SK-N-SH (cell line): Measurements from ENCODE around the gene FCRL4. TPM values are rescaled to one million over a fixed set of nuclear protein-coding genes. Genes with fewer than 3 reads are reported as not detected.

Experiments
- CTCF ChIA-PET: fragments of 300-600, 350-600 bp; formaldehyde crosslinking; extraction: SDS; loops from one replicate; lab custom pipeline; 2021; lab: Yijun Ruan, JAX
- POLR2A ChIA-PET: fragments of 350-600 bp; sonication (Branson Sonifier 250); formaldehyde crosslinking; extraction: SDS; loops from one replicate; lab custom pipeline; 2020; ENCODE audit warnings: antibody characterized with exemption, inconsistent platforms; lab: Yijun Ruan, JAX
- DNase-seq: peaks from one replicate; pipeline ENCODE4 v3.0.0; 2012
- H2AFZ ChIP-seq: fragments of 200-600 bp; sonication (generic); 2 replicates; pipeline ENCODE4 v1.8.1; 2016; ENCODE audit warnings: antibody characterized with exemption, mild to moderate bottlenecking, low read depth
- H3F3A ChIP-seq: fragments of 200-600 bp; sonication (generic); replicated peaks from 2 replicates; pipeline ENCODE3; 2016; ENCODE audit warnings: antibody characterized with exemption, mild to moderate bottlenecking; ENCODE audit not compliant: insufficient read depth
- H3K27ac ChIP-seq, 2 experiments: fragments of 200-500 bp in 1 of 2; fragments of 200-600 bp in 1 of 2; sonication (Bioruptor generic) in 1 of 2; sonication (generic), shearing (Covaris generic) in 1 of 2; 2 replicates each; pipeline versions ENCODE4 v1.5.1 to v1.6.1; 2014 to 2016; ENCODE audit warnings: low read depth in 2 of 2, inconsistent platforms in 1 of 2, low read length in 1 of 2, mild to moderate bottlenecking in 1 of 2, mixed read lengths in 1 of 2
- H3K27me3 ChIP-seq: fragments of 200-600 bp; sonication (generic), shearing (Covaris generic); 2 replicates; pipeline ENCODE4 v1.6.1; 2016; ENCODE audit warnings: mixed run types; ENCODE audit not compliant: insufficient read depth
- H3K36me3 ChIP-seq, 2 experiments: fragments of 200-500 bp in 1 of 2; fragments of 200-600 bp in 1 of 2; sonication (Bioruptor generic) in 1 of 2; sonication (generic) in 1 of 2; replicated peaks in 1 of 2; 2 replicates each; pipeline versions ENCODE3 to v1.5.1; 2014 to 2016; ENCODE audit warnings: low read length in 1 of 2, mild to moderate bottlenecking in 1 of 2; ENCODE audit not compliant: insufficient read depth in 2 of 2, control insufficient read depth in 1 of 2
- H3K4me1 ChIP-seq, 2 experiments: fragments of 200-500 bp in 1 of 2; fragments of 200-600 bp in 1 of 2; sonication (Bioruptor generic) in 1 of 2; sonication (generic), shearing (Covaris generic) in 1 of 2; 2 replicates each; pipeline versions ENCODE4 v1.5.1 to v1.6.1; 2014 to 2016; ENCODE audit warnings: low read depth in 1 of 2, low read length in 1 of 2, mixed run types in 1 of 2; ENCODE audit not compliant: insufficient read depth in 2 of 2, control insufficient read depth in 1 of 2
- H3K4me2 ChIP-seq: fragments of 200-600 bp; sonication (generic), shearing (Covaris generic); 2 replicates; pipeline ENCODE4 v1.6.1; 2017; ENCODE audit warnings: mixed run types
- H3K4me3 ChIP-seq, 2 experiments: fragments of 200-500 bp in 1 of 2; fragments of 200-600 bp in 1 of 2; sonication (Bioruptor generic) in 1 of 2; sonication (generic), shearing (Covaris generic) in 1 of 2; 2 replicates each; pipeline versions ENCODE4 v1.5.1 to v1.8.1; 2014 to 2016; ENCODE audit warnings: low read depth in 2 of 2, inconsistent platforms in 1 of 2, low read length in 1 of 2, mild to moderate bottlenecking in 1 of 2, mixed read lengths in 1 of 2, moderate library complexity in 1 of 2
- H3K79me2 ChIP-seq: fragments of 200-600 bp; sonication (generic); 2 replicates; pipeline ENCODE4 v1.8.1; 2017; ENCODE audit warnings: mild to moderate bottlenecking; ENCODE audit not compliant: insufficient read depth
- H3K9ac ChIP-seq: fragments of 200-600 bp; sonication (generic); 2 replicates; pipeline ENCODE4 v1.6.1; 2017; ENCODE audit warnings: mixed run types
- H3K9me2 ChIP-seq: fragments of 200-600 bp; sonication (generic); 2 replicates; pipeline ENCODE4 v1.6.1; 2017; ENCODE audit warnings: mixed run types
- H3K9me3 ChIP-seq: fragments of 200-600 bp; sonication (generic); 2 replicates; pipeline ENCODE4 v1.6.1; 2017; ENCODE audit warnings: mixed run types, mild to moderate bottlenecking, moderate library complexity
- H4K20me1 ChIP-seq: fragments of 200-600 bp; sonication (generic); 2 replicates; pipeline ENCODE4 v1.6.1; 2017; ENCODE audit warnings: mild to moderate bottlenecking, mixed run types; ENCODE audit not compliant: insufficient read depth
- EP300 ChIP-seq, 2 experiments: IDR thresholded peaks; 2 replicates each; pipeline versions ENCODE4 v1.4.0 to v1.6.1; 2012; ENCODE audit warnings: borderline replicate concordance in 1 of 2, low read depth in 1 of 2, low read length in 1 of 2
- FOSL2 ChIP-seq: IDR thresholded peaks from 2 replicates; pipeline ENCODE4 v1.4.0; 2012; ENCODE audit warnings: low read depth, mild to moderate bottlenecking, moderate library complexity, borderline replicate concordance
- FOXJ3 ChIP-seq: sonication (generic); formaldehyde crosslinking; IDR thresholded peaks from 2 replicates; pipeline ENCODE4 v1.5.1; 2020; ENCODE audit warnings: mild to moderate bottlenecking, missing genetic modification reagents
- FOXM1 ChIP-seq: IDR thresholded peaks from 2 replicates; pipeline ENCODE4 v1.4.0; 2012; ENCODE audit warnings: low read depth, mild to moderate bottlenecking
- GABPA ChIP-seq: IDR thresholded peaks from 2 replicates; pipeline ENCODE4 v1.4.0; 2012; ENCODE audit warnings: low read depth, mild to moderate bottlenecking
- GATA2 ChIP-seq: sonication (generic); formaldehyde crosslinking; IDR thresholded peaks from 2 replicates; pipeline ENCODE4 v1.5.0; 2020; ENCODE audit warnings: mild to moderate bottlenecking, missing genetic modification reagents
- JUND ChIP-seq: IDR thresholded peaks from 2 replicates; pipeline ENCODE4 v1.4.0; 2012
- MEF2A ChIP-seq: IDR thresholded peaks from 2 replicates; pipeline ENCODE4 v1.4.0; 2012; ENCODE audit warnings: low read depth, borderline replicate concordance
- MXI1 ChIP-seq: IDR thresholded peaks from 2 replicates; pipeline ENCODE4 v1.6.1; 2012; ENCODE audit warnings: mild to moderate bottlenecking, low read depth, low read length, improper control_type of control experiment
- NFIC ChIP-seq: IDR thresholded peaks from 2 replicates; pipeline ENCODE4 v1.4.0; 2012; ENCODE audit warnings: borderline replicate concordance
- POLR2AphosphoS5 ChIP-seq: IDR thresholded peaks from 2 replicates; pipeline ENCODE4 v1.6.1; 2012; ENCODE audit warnings: low read depth, low read length
- RXRA ChIP-seq: IDR thresholded peaks from 2 replicates; pipeline ENCODE4 v1.4.0; 2012; ENCODE audit warnings: low read depth, mild to moderate bottlenecking, borderline replicate concordance
- SMC3 ChIP-seq: IDR thresholded peaks from 2 replicates; pipeline ENCODE4 v1.6.1; 2012; ENCODE audit warnings: low read depth, low read length, improper control_type of control experiment
- TCF12 ChIP-seq: IDR thresholded peaks from 2 replicates; pipeline ENCODE4 v1.4.0; 2012
- YY1 ChIP-seq: IDR thresholded peaks from 2 replicates; pipeline ENCODE4 v1.4.0; 2012; ENCODE audit warnings: low read depth, mild to moderate bottlenecking
- WGBS: methylation state at CpG from one replicate; pipeline ENCODE4 v1.1.6; 2017; ENCODE audit warnings: low lambda C conversion rate; 5-methylcytosine and 5-hydroxymethylcytosine counted together
- polyA plus RNA-seq, 3 experiments: library from polyadenylated mRNA; depleted of rRNA; stranded (reverse); fragments of >200 nt; gene quantifications; 2 replicates each; pipeline ENCODE4 v1.2.3, GENCODE V29; 2012
- TF ChIP-seq, protein P1 (sequence below): IDR thresholded peaks from 2 replicates; pipeline ENCODE4; 2012
- TF ChIP-seq, protein P2 (sequence below): fragments of 150-350 bp; IDR thresholded peaks from 2 replicates; pipeline ENCODE4 v1.6.1; 2016; ENCODE audit warnings: mild to moderate bottlenecking, low read depth, low read length
- TF ChIP-seq, protein P3 (sequence below): IDR thresholded peaks from 2 replicates; pipeline ENCODE4 v1.4.0; 2012; ENCODE audit warnings: low read depth, borderline replicate concordance
- TF ChIP-seq, protein P4 (sequence below): fragments of 150-350 bp; IDR thresholded peaks from 2 replicates; pipeline ENCODE4 v1.6.1; 2017; ENCODE audit warnings: antibody characterized with exemption, low read length, low read depth, borderline replicate concordance
- TF ChIP-seq, protein P5 (sequence below): fragments of 200-600 bp; sonication (generic); IDR thresholded peaks from 2 replicates; pipeline ENCODE4 v1.6.1; 2017; ENCODE audit warnings: antibody characterized with exemption, mild to moderate bottlenecking, moderate library complexity

Gene FCRL4
- polyA plus RNA-seq, 1 of the 3 experiments (the other 2 are of a cell fraction), result not detected

DNA sequence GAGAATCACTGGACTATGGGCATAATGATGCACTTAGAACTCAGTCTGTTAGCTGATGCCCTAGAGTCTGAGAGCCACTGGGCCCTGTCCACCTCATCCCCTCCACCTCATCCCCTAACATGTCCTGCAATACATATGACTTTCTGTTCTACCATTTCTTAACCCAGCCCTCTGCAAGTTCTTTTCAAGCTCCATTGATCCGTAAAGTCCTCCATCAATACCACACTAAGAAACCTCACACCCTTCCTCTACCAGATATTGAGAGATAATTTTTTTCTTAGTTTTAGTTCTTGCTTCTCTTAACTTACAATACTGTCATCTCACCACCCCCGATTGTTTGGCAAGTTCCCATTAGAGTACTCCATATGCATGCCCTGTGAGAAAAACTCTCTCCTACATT, 22.1 kb downstream of the FCRL4 start:
- no peak for TF ChIP-seq POLR2AphosphoS5
- TF ChIP-seq TCF12, result no peak
- TF ChIP-seq JUND, result no peak
- no peak for TF ChIP-seq EP300 (IDR thresholded peaks at IDR 0.05; ENCODE audit: borderline replicate concordance in 1 of 2, low read depth in 1 of 2, low read length in 1 of 2)
- no peak for TF ChIP-seq NFIC
- TF ChIP-seq, all 33 proteins: peak for 0
- WGBS, result 2% methylated on average over 2 of the region's 2 CpGs
- Histone ChIP-seq H3K36me3 (no peaks in the 10 kb centered on the region), H2AFZ (no peak overlapping the region), H3K9ac (no peak overlapping the region), H3F3A (no peaks in the 10 kb centered on the region), H3K4me1 (no peaks in the 10 kb centered on the region), H3K9me3 (no peaks in the 10 kb centered on the region), H3K79me2 (no peaks in the 10 kb centered on the region), H3K4me2 (no peak overlapping the region), H3K4me3 (no peak overlapping the region), H3K27me3 (no peaks in the 10 kb centered on the region), H4K20me1 (no peaks in the 10 kb centered on the region), H3K27ac (no peak overlapping the region), H3K9me2 (no peaks in the 10 kb centered on the region)
- CTCF ChIA-PET, result interaction anchor here (1.1 to 1.8 kb wide), 2 partner anchors 14 to 115 kb away, joined by 3 to 4 read pairs; no protein-coding TSS in a partner anchor
- POLR2A ChIA-PET, result no interaction called here
- no peak for DNase-seq

DNA sequence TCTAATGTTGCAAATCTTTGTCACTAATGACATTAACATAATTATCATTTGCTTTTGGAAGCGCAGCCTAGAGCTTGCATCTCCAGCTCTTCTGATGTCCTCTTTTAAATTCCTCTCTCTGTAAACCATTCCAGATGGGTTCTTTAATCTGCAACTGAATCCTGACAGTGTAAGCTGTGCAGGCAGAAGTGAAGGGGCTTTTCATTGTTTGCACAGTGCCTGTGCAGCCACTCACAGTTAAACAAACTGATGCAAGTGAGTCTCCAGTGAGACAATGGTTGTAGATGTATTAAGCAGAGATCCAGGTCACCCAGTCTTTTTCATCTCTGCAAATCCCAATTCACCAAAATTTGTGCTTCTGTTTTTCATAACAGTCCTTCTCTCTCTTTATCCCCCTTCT, 23.0 kb downstream of the FCRL4 start:
- H3K36me3 ChIP-seq, result no peaks in the 10 kb centered on the region
- no peaks in the 10 kb centered on the region for H3K79me2 ChIP-seq
- no peaks in the 10 kb centered on the region for H3K27me3 ChIP-seq
- H3K4me2 ChIP-seq, result no peak overlapping the region
- no peaks in the 10 kb centered on the region for H3K9me3 ChIP-seq
- no peaks in the 10 kb centered on the region for H3F3A ChIP-seq
- 0% methylated on average over 1 of the region's 1 CpG for WGBS
- H3K4me3 ChIP-seq, result no peak overlapping the region
- no peak for TF ChIP-seq GABPA
- no peak for TF ChIP-seq YY1
- TF ChIP-seq GATA2 (CRISPR knock-in tag), result no peak
- TF ChIP-seq, protein P1, sequence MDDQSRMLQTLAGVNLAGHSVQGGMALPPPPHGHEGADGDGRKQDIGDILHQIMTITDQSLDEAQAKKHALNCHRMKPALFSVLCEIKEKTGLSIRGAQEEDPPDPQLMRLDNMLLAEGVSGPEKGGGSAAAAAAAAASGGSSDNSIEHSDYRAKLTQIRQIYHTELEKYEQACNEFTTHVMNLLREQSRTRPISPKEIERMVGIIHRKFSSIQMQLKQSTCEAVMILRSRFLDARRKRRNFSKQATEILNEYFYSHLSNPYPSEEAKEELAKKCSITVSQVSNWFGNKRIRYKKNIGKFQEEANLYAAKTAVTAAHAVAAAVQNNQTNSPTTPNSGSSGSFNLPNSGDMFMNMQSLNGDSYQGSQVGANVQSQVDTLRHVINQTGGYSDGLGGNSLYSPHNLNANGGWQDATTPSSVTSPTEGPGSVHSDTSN, result no peak
- no peak for TF ChIP-seq MEF2A
- no peak for TF ChIP-seq SMC3
- TF ChIP-seq FOXM1, result no peak
- TF ChIP-seq, protein P2, sequence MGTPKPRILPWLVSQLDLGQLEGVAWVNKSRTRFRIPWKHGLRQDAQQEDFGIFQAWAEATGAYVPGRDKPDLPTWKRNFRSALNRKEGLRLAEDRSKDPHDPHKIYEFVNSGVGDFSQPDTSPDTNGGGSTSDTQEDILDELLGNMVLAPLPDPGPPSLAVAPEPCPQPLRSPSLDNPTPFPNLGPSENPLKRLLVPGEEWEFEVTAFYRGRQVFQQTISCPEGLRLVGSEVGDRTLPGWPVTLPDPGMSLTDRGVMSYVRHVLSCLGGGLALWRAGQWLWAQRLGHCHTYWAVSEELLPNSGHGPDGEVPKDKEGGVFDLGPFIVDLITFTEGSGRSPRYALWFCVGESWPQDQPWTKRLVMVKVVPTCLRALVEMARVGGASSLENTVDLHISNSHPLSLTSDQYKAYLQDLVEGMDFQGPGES, result no peak
- no peak for TF ChIP-seq POLR2AphosphoS5
- TF ChIP-seq MXI1, result no peak
- no peak for TF ChIP-seq RXRA
- TF ChIP-seq FOSL2, result no peak
- TF ChIP-seq, protein P3, sequence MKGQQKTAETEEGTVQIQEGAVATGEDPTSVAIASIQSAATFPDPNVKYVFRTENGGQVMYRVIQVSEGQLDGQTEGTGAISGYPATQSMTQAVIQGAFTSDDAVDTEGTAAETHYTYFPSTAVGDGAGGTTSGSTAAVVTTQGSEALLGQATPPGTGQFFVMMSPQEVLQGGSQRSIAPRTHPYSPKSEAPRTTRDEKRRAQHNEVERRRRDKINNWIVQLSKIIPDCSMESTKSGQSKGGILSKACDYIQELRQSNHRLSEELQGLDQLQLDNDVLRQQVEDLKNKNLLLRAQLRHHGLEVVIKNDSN, result no peak
- TF ChIP-seq, protein P4, sequence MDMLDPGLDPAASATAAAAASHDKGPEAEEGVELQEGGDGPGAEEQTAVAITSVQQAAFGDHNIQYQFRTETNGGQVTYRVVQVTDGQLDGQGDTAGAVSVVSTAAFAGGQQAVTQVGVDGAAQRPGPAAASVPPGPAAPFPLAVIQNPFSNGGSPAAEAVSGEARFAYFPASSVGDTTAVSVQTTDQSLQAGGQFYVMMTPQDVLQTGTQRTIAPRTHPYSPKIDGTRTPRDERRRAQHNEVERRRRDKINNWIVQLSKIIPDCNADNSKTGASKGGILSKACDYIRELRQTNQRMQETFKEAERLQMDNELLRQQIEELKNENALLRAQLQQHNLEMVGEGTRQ, result no peak
- TF ChIP-seq EP300 (IDR thresholded peaks at IDR 0.05; ENCODE audit: borderline replicate concordance in 1 of 2, low read depth in 1 of 2, low read length in 1 of 2), result no peak
- TF ChIP-seq, protein P5, sequence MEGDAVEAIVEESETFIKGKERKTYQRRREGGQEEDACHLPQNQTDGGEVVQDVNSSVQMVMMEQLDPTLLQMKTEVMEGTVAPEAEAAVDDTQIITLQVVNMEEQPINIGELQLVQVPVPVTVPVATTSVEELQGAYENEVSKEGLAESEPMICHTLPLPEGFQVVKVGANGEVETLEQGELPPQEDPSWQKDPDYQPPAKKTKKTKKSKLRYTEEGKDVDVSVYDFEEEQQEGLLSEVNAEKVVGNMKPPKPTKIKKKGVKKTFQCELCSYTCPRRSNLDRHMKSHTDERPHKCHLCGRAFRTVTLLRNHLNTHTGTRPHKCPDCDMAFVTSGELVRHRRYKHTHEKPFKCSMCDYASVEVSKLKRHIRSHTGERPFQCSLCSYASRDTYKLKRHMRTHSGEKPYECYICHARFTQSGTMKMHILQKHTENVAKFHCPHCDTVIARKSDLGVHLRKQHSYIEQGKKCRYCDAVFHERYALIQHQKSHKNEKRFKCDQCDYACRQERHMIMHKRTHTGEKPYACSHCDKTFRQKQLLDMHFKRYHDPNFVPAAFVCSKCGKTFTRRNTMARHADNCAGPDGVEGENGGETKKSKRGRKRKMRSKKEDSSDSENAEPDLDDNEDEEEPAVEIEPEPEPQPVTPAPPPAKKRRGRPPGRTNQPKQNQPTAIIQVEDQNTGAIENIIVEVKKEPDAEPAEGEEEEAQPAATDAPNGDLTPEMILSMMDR, result no peak
- no peak for TF ChIP-seq FOXJ3 (CRISPR knock-in tag)
- no peak for TF ChIP-seq TCF12
- no peaks in the 10 kb centered on the region for H3K4me1 ChIP-seq
- no peak overlapping the region for H3K27ac ChIP-seq
- ChIA-PET CTCF (interaction anchor here (1.8 kb wide), 1 partner anchor 116 kb away, joined by 4 read pairs; no protein-coding TSS in a partner anchor), POLR2A (no interaction called here)
- no peak for DNase-seq
- no peaks in the 10 kb centered on the region for H4K20me1 ChIP-seq
- H3K9ac ChIP-seq, result no peak overlapping the region
- H2AFZ ChIP-seq, result no peak overlapping the region
- no peaks in the 10 kb centered on the region for H3K9me2 ChIP-seq
